Gastroesophageal sphincter (tissue), 4 donors: ENCODE data around the gene USP28. TPM values are rescaled to one million over a fixed set of nuclear protein-coding genes. Genes with fewer than 3 reads are reported as not detected.
"Not testable (repeated sequence)": the region's sequence is repeated elsewhere in the genome, so short reads cannot be mapped to it uniquely, and the experiment has no call there.

Experiments
- ATAC-seq: fragments of 150-250 bp; one replicate; pipeline ENCODE4 v1.9.1; 2016; ENCODE audit warnings: mild to moderate bottlenecking, moderate library complexity
- H3K27ac ChIP-seq, 4 donors: fragments of 200-600 bp; sonication (generic) in 3 of 4; 1 replicate in 3 of 4; 2 replicates in 1 of 4; pipeline ENCODE4 v1.5.1; 2016 to 2019
- H3K27me3 ChIP-seq: fragments of 200-600 bp; sonication (generic); one replicate; pipeline ENCODE4 v1.5.1; 2019
- H3K36me3 ChIP-seq, 2 donors: fragments of 200-600 bp; sonication (generic); one replicate each; pipeline ENCODE4 v1.5.1; 2019; ENCODE audit warnings: control low read depth in 1 of 2
- H3K4me1 ChIP-seq, 3 donors: fragments of 200-600 bp; sonication (generic); 1 replicate in 2 of 3; 2 replicates in 1 of 3; pipeline ENCODE4 v1.5.1; 2016 to 2019; ENCODE audit warnings: control low read depth in 2 of 3
- H3K4me3 ChIP-seq, 2 donors: fragments of 200-600 bp; sonication (generic); one replicate each; pipeline ENCODE4 v1.5.1; 2019; ENCODE audit warnings: mild to moderate bottlenecking in 1 of 2, moderate library complexity in 1 of 2
- H3K9me3 ChIP-seq, 3 donors: fragments of 200-600 bp; sonication (generic); one replicate each; pipeline ENCODE4 v1.5.1; 2017 to 2019; ENCODE audit warnings: control low read depth in 2 of 3
- EP300 ChIP-seq: sonication (generic); formaldehyde crosslinking; IDR thresholded peaks from one replicate; pipeline ENCODE4 v1.6.1; 2017; ENCODE audit warnings: antibody characterized with exemption, mild to moderate bottlenecking
- POLR2A ChIP-seq, 2 donors: fragments of 450-650 bp; IDR thresholded peaks; one replicate each; pipeline ENCODE4 v1.6.1; 2017; ENCODE audit warnings: antibody characterized with exemption in 2 of 2, mild to moderate bottlenecking in 2 of 2, moderate library complexity in 1 of 2
- POLR2AphosphoS5 ChIP-seq: sonication (generic); formaldehyde crosslinking; IDR thresholded peaks from one replicate; pipeline ENCODE4 v1.6.1; 2017; ENCODE audit warnings: antibody characterized with exemption
- WGBS, 2 donors: methylation state at CpG; one replicate each; pipeline ENCODE4 v1.1.5; 2018; ENCODE audit warnings: low coverage in 1 of 2; 5-methylcytosine and 5-hydroxymethylcytosine counted together
- total RNA-seq, 4 donors: library from RNA; depleted of rRNA; stranded (reverse); fragments of >200 nt; gene quantifications; one replicate each; pipeline ENCODE4 v1.1.0, GENCODE V29; 2016
- TF ChIP-seq, protein P1 (sequence below), 4 experiments: fragments of 200-600 bp in 2 of 4; fragments of 450-650 bp in 2 of 4; sonication (generic) in 1 of 4; IDR thresholded peaks; one replicate each; pipeline ENCODE4 v1.5.1; 2017 to 2019; ENCODE audit warnings: antibody characterized with exemption in 4 of 4, mild to moderate bottlenecking in 2 of 4, moderate library complexity in 2 of 4

USP28 gene
- total RNA-seq, 4 donors from 2014 or later: 12.5 to 64.8 (median 38.7) TPM

- no peaks in the 10 kb centered on the region for H3K27me3 ChIP-seq
- H3K4me3 ChIP-seq: no peak overlapping the region
- TF ChIP-seq EP300 (no peak), POLR2AphosphoS5 (no peak), POLR2A (IDR thresholded peaks at IDR 0.05) (no peak)
- TF ChIP-seq, protein P1, sequence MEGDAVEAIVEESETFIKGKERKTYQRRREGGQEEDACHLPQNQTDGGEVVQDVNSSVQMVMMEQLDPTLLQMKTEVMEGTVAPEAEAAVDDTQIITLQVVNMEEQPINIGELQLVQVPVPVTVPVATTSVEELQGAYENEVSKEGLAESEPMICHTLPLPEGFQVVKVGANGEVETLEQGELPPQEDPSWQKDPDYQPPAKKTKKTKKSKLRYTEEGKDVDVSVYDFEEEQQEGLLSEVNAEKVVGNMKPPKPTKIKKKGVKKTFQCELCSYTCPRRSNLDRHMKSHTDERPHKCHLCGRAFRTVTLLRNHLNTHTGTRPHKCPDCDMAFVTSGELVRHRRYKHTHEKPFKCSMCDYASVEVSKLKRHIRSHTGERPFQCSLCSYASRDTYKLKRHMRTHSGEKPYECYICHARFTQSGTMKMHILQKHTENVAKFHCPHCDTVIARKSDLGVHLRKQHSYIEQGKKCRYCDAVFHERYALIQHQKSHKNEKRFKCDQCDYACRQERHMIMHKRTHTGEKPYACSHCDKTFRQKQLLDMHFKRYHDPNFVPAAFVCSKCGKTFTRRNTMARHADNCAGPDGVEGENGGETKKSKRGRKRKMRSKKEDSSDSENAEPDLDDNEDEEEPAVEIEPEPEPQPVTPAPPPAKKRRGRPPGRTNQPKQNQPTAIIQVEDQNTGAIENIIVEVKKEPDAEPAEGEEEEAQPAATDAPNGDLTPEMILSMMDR (IDR thresholded peaks at IDR 0.05): no peak
- H3K36me3 ChIP-seq: no peaks in the 10 kb centered on the region
- no peak for ATAC-seq
- H3K4me1 ChIP-seq: no peaks in the 10 kb centered on the region
- H3K9me3 ChIP-seq: no peaks in the 10 kb centered on the region
- no peak overlapping the region for H3K27ac ChIP-seq
Measured at GRCh38 chr11:113888848-113889247, 13.5 kb upstream of the USP28 start.

GRCh38 chr11:113885897-113886296 lies 10.5 kb upstream of the USP28 start:
- TF ChIP-seq POLR2AphosphoS5 (no peak), POLR2A (IDR thresholded peaks at IDR 0.05) (no peak), EP300 (no peak)
- TF ChIP-seq, protein P1 (IDR thresholded peaks at IDR 0.05): no peak
- H3K9me3 ChIP-seq: no peaks in the 10 kb centered on the region
- no peaks in the 10 kb centered on the region for H3K36me3 ChIP-seq
- no peaks in the 10 kb centered on the region for H3K4me1 ChIP-seq
- H3K4me3 ChIP-seq: no peak overlapping the region
- no peak for ATAC-seq
- H3K27ac ChIP-seq: no peak overlapping the region
- H3K27me3 ChIP-seq: no peaks in the 10 kb centered on the region
- WGBS, 2 donors: 74 to 85% methylated on average over 3 to 4 of the region's 6 CpGs

DNA sequence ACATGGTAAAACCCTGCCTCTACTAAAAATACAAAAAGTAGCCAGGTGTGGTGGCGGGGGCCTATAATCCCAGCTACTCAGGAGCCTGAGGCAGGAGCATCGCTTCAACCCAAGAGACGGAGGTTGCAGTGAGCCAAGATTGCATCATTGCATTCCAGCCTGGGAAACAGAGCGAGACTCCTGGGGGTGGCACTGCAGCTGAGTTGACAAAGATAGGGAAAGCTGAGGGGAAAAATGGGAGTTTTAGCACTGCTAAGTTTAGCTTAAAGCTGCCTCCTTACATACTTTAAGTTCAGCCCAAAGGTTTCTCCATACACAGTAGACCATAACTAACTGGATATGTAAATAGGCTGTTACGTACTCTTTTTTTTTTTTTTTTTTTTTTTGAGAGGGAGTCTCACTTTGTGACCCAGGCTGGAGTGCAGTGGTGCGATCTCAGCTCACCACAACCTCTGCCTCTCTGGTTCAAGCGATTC lies 9.0 kb upstream of the USP28 start:
- TF ChIP-seq, protein P1 (IDR thresholded peaks at IDR 0.05): no peak
- TF ChIP-seq POLR2A (IDR thresholded peaks at IDR 0.05): no peak
- TF ChIP-seq POLR2AphosphoS5: no peak
- TF ChIP-seq EP300: no peak
- Histone ChIP-seq H3K27ac (no peak overlapping the region), H3K9me3 (no peaks in the 10 kb centered on the region), H3K27me3 (no peaks in the 10 kb centered on the region), H3K4me1 (no peaks in the 10 kb centered on the region), H3K36me3 (no peaks in the 10 kb centered on the region), H3K4me3 (no peak overlapping the region)
- ATAC-seq: no peak
- 57 to 61% methylated on average over 3 to 7 of the region's 7 CpGs for WGBS, 2 donors

DNA sequence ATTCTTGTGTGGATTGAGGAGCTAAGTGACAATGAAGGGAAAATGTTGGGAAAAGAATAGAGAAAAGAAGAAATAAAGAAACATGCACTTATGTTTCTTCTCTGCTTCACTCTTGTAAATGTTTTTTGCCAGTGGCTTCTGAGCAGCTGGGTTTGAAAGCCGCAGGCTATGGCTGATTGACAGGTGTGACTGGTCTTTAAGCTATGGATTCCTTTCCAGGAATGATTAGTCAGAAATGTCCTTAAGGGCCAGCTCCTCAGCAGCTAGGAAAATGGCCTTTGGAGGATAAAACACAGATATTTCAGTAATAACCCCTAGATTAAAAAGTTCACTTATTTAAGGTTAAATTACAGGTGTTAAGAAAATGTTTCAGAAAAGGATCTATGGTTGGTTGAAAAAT lies 6.5 kb upstream of the USP28 start:
- no peak for ATAC-seq
- H3K27ac ChIP-seq: no peak overlapping the region
- TF ChIP-seq POLR2A (IDR thresholded peaks at IDR 0.05) (no peak), EP300 (no peak), POLR2AphosphoS5 (no peak)
- TF ChIP-seq, protein P1 (IDR thresholded peaks at IDR 0.05): no peak
- no peak overlapping the region for H3K4me3 ChIP-seq
- H3K36me3 ChIP-seq: no peaks in the 10 kb centered on the region
- WGBS, 2 donors: 67 to 100% methylated on average over 1 of the region's 1 CpG
- no peaks in the 10 kb centered on the region for H3K9me3 ChIP-seq
- H3K4me1 ChIP-seq: no peaks in the 10 kb centered on the region
- no peaks in the 10 kb centered on the region for H3K27me3 ChIP-seq

DNA sequence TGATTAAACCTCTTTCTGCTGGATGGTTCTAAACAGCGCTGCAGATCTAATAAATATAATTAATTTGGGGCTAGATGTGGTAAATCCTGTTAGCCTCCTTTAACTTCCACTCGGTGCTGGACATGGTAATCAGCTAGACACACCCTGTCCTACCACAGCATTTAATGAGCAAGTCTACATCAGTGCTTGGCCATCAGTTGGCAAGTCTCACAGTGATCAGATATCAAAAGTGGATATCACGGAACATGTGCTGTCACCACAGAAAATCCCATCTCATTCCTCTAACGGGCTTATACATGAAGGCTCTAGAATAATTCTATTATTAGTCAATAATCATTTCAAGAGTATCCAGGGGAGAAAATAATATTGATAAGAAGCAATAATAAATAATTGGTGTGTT lies 5.6 kb upstream of the USP28 start:
- peaks cover 0 to 5% (median 0%) of the 10 kb centered on the region in 3 donors for H3K4me1 ChIP-seq
- H3K9me3 ChIP-seq: no peaks in the 10 kb centered on the region
- WGBS, 2 donors: 76 to 80% methylated on average over 2 to 4 of the region's 4 CpGs
- TF ChIP-seq, protein P1 (IDR thresholded peaks at IDR 0.05): no peak
- TF ChIP-seq EP300 (no peak), POLR2AphosphoS5 (no peak), POLR2A (IDR thresholded peaks at IDR 0.05) (no peak)
- H3K27me3 ChIP-seq: no peaks in the 10 kb centered on the region
- H3K36me3 ChIP-seq: no peaks in the 10 kb centered on the region
- H3K27ac ChIP-seq: no peak overlapping the region
- no peak overlapping the region for H3K4me3 ChIP-seq
- ATAC-seq: no peak

- 92% methylated on average over 2 of the region's 4 CpGs; no CpG with 5 or more reads in 1 of the 2 donors for WGBS, 2 donors
- not testable (repeated sequence) for ATAC-seq, H3K4me3 ChIP-seq, H3K9me3 ChIP-seq, H3K27ac ChIP-seq, H3K27me3 ChIP-seq, H3K36me3 ChIP-seq
- peaks cover 0 to 12% (median 0%) of the 10 kb centered on the region in 3 donors for H3K4me1 ChIP-seq
Measured at GRCh38 chr11:113879446-113879845, 4.1 kb upstream of the USP28 start.
